Measurements from ENCODE around the gene CCSAP.

CCSAP gene

DNA sequence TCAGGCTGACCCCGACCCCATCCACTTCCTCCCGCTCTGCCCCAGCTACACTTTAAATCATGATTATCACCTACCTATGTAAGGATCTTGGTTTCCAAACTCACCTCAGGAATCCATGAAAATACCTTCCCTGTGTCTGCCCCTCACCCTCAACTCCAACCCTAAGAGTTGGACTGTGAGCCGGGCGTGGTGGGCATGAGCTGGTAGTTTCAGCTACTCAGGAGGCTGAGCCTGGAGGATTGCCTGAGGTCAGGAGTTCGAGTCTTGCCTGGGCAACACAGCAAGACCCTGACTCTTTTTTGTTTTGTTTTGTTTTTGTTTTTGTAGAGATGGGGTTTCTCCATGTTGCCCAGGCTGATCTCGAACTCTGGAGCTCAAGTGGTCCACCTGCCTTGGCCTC is 30.5 kb upstream of the CCSAP start:
- Histone ChIP-seq H3K9me3 (ENCODE audit: control insufficient read depth, insufficient read depth, low read depth, low read length) (no peaks in the 10 kb centered on the region), H3K36me3 (ENCODE audit: control insufficient read depth in 2 of 2, insufficient read depth in 1 of 2, low read length in 2 of 2) (no peaks in the 10 kb centered on the region), H3K4me1 (ENCODE audit: control insufficient read depth, insufficient read depth, low read length) (0 out of 2 replicates have a peak, but pooled peaks cover 4% of the 10 kb centered on the region), H3K27ac (ENCODE audit: extremely low read depth, low read depth, low read length) (no peak overlapping the region), H3K4me3 (ENCODE audit: low read depth, low read length) (no peak overlapping the region)
- ChIA-PET CTCF (interaction anchor here (0.7 kb wide), 2 partner anchors 15 to 102 kb away, joined by 3 read pairs; no protein-coding TSS in a partner anchor), POLR2A (interaction anchor here (0.7 kb wide), 2 partner anchors 12 to 38 kb away, joined by 3 to 4 read pairs; no protein-coding TSS in a partner anchor)
- peak; percentile 77 for TF ChIP-seq ZNF121 (tag by site-specific recombination; IDR thresholded peaks at IDR 0.05)
- TF ChIP-seq GLI4 (tag by site-specific recombination; IDR thresholded peaks at IDR 0.05), result no peak

DNA sequence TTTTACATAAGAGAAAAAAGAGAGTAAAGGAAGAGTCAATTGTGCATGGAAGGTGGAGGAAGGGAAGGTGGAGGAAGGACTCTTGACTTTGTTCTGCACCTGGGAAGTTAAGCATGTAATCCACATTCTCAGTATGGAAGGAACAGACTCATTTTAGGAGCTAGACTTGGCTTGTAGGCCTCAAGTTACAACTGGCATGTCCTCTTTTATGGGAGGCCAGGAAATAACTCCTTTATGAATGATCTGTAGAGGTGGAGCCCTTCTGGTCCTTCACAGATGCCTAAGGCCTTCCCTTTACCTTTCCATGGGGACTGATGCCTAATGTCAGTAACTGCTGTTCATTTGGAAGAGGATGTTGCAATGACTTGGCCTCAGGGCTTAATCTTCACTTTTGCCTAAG is 29.4 kb upstream of the CCSAP start:
- no peaks in the 10 kb centered on the region for H3K36me3 ChIP-seq (ENCODE audit: control insufficient read depth in 2 of 2, insufficient read depth in 1 of 2, low read length in 2 of 2)
- H3K27ac ChIP-seq (ENCODE audit: extremely low read depth, low read depth, low read length), result no peak overlapping the region
- TF ChIP-seq ZNF112 (tag by site-specific recombination; IDR thresholded peaks at IDR 0.05), result no peak
- no peak for TF ChIP-seq YY1 (tag by site-specific recombination; IDR thresholded peaks at IDR 0.05)
- no peak for TF ChIP-seq ZNF335 (tag by site-specific recombination; conservative IDR thresholded peaks at IDR 0.05)
- TF ChIP-seq SETDB1 (IDR thresholded peaks at IDR 0.05; ENCODE audit: insufficient read length, low read length), result no peak
- TF ChIP-seq ZBTB11 (tag by site-specific recombination; conservative IDR thresholded peaks at IDR 0.05; ENCODE audit: low read depth), result no peak
- TF ChIP-seq ZNF585B (tag by site-specific recombination; IDR thresholded peaks at IDR 0.05), result no peak
- TF ChIP-seq ZNF529 (tag by site-specific recombination; IDR thresholded peaks at IDR 0.05; ENCODE audit: insufficient replicate concordance), result no peak
- TF ChIP-seq, protein P1, sequence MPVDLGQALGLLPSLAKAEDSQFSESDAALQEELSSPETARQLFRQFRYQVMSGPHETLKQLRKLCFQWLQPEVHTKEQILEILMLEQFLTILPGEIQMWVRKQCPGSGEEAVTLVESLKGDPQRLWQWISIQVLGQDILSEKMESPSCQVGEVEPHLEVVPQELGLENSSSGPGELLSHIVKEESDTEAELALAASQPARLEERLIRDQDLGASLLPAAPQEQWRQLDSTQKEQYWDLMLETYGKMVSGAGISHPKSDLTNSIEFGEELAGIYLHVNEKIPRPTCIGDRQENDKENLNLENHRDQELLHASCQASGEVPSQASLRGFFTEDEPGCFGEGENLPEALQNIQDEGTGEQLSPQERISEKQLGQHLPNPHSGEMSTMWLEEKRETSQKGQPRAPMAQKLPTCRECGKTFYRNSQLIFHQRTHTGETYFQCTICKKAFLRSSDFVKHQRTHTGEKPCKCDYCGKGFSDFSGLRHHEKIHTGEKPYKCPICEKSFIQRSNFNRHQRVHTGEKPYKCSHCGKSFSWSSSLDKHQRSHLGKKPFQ (tag by site-specific recombination; IDR thresholded peaks at IDR 0.05), result no peak
- TF ChIP-seq ZNF433 (tag by site-specific recombination; IDR thresholded peaks at IDR 0.05; ENCODE audit: low read depth), result no peak
- no peak for TF ChIP-seq ZNF654 (tag by site-specific recombination; IDR thresholded peaks at IDR 0.05; ENCODE audit: low read depth)
- TF ChIP-seq ZNF394 (tag by site-specific recombination; IDR thresholded peaks at IDR 0.05; ENCODE audit: borderline replicate concordance), result no peak
- TF ChIP-seq ZNF155 (tag by site-specific recombination; IDR thresholded peaks at IDR 0.05), result no peak
- TF ChIP-seq ZSCAN4 (tag by site-specific recombination; IDR thresholded peaks at IDR 0.05), result no peak
- TF ChIP-seq HOXC10 (CRISPR knock-in tag; IDR thresholded peaks at IDR 0.05), result no peak
- H3K9me3 ChIP-seq (ENCODE audit: control insufficient read depth, insufficient read depth, low read depth, low read length), result no peaks in the 10 kb centered on the region
- ChIA-PET POLR2A (no interaction called here), CTCF (interaction anchor here (0.7 kb wide), 1 partner anchor 15 kb away, joined by 3 read pairs; no protein-coding TSS in a partner anchor)
- 0 out of 2 replicates have a peak, but pooled peaks cover 4% of the 10 kb centered on the region for H3K4me1 ChIP-seq (ENCODE audit: control insufficient read depth, insufficient read depth, low read length)
- H3K4me3 ChIP-seq (ENCODE audit: low read depth, low read length), result no peak overlapping the region

DNA sequence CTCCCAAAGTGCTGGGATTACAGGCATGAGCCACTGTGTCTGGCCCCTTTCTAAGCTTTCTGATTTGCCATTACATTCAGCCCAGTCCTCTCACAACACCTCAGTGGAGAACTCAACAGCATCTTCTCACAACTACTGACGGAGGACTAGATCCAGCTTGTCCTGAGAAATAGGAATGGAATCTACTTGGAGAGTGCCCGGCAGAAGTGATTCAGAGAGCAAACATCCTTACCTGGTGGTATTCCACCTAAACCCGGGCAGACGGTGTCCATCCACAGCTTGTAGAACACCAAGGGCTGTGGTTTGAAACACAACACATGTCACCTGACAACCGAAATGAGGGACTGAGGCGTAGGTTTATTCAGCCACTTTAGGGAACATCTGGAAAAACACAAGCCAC is 28.8 kb upstream of the CCSAP start:
- no peaks in the 10 kb centered on the region for H3K36me3 ChIP-seq (ENCODE audit: control insufficient read depth in 2 of 2, insufficient read depth in 1 of 2, low read length in 2 of 2)
- ChIA-PET CTCF (no interaction called here), POLR2A (no interaction called here)
- no peak for TF ChIP-seq ZEB2 (tag by site-specific recombination; IDR thresholded peaks at IDR 0.05)
- TF ChIP-seq, protein P2, sequence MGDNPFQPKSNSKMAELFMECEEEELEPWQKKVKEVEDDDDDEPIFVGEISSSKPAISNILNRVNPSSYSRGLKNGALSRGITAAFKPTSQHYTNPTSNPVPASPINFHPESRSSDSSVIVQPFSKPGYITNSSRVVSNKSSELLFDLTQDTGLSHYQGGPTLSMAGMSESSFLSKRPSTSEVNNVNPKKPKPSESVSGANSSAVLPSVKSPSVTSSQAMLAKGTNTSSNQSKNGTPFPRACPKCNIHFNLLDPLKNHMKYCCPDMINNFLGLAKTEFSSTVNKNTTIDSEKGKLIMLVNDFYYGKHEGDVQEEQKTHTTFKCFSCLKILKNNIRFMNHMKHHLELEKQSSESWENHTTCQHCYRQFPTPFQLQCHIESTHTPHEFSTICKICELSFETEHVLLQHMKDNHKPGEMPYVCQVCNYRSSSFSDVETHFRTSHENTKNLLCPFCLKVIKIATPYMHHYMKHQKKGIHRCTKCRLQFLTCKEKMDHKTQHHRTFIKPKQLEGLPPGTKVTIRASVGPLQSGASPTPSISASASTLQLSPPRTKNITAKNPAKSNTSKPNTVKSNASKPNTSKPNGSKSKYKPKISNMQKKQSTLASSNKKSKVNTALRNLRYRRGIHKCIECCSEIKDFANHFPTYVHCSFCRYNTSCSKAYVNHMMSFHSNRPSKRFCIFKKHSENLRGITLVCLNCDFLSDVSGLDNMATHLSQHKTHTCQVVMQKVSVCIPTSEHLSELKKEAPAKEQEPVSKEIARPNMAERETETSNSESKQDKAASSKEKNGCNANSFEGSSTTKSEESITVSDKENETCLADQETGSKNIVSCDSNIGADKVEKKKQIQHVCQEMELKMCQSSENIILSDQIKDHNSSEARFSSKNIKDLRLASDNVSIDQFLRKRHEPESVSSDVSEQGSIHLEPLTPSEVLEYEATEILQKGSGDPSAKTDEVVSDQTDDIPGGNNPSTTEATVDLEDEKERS (tag by site-specific recombination; IDR thresholded peaks at IDR 0.05), result no peak
- no peak for TF ChIP-seq ZBTB48 (tag by site-specific recombination; IDR thresholded peaks at IDR 0.05)
- TF ChIP-seq ZSCAN18 (tag by site-specific recombination; IDR thresholded peaks at IDR 0.05), result no peak
- no peak for TF ChIP-seq ZNF341 (tag by site-specific recombination; IDR thresholded peaks at IDR 0.05; ENCODE audit: low read depth)
- H3K9me3 ChIP-seq (ENCODE audit: control insufficient read depth, insufficient read depth, low read depth, low read length), result no peaks in the 10 kb centered on the region
- no peak overlapping the region for H3K4me3 ChIP-seq (ENCODE audit: low read depth, low read length)
- no peak overlapping the region for H3K27ac ChIP-seq (ENCODE audit: extremely low read depth, low read depth, low read length)
- H3K4me1 ChIP-seq (ENCODE audit: control insufficient read depth, insufficient read depth, low read length), result 0 out of 2 replicates have a peak, but pooled peaks cover 4% of the 10 kb centered on the region
